Type B pancreatic cell (in vitro differentiated cells): ENCODE results near the gene TLX2. TPM values are rescaled to one million over a fixed set of nuclear protein-coding genes. Genes with fewer than 3 reads are reported as not detected.

Source experiments
- DNase-seq: peaks from one replicate; pipeline ENCODE4 v3.0.0; 2021; ENCODE audit warnings: mixed read lengths; ENCODE audit not compliant: unreplicated experiment; ENCODE audit errors: extremely low spot score
- H3K27ac Mint-ChIP-seq: 2 replicates; pipeline ENCODE4 v1.8.0; 2021; ENCODE audit warnings: mild to moderate bottlenecking, mixed read lengths
- H3K27me3 Mint-ChIP-seq: 2 replicates; pipeline ENCODE4 v1.8.0; 2021; ENCODE audit warnings: mixed read lengths
- H3K36me3 Mint-ChIP-seq: 2 replicates; pipeline ENCODE4 v1.8.0; 2021; ENCODE audit warnings: mixed read lengths
- H3K4me1 Mint-ChIP-seq: one replicate; pipeline ENCODE4 v1.8.0; 2021; ENCODE audit warnings: mixed read lengths; ENCODE audit not compliant: unreplicated experiment
- H3K4me3 Mint-ChIP-seq: 2 replicates; pipeline ENCODE4 v1.8.0; 2021; ENCODE audit warnings: mild to moderate bottlenecking, mixed read lengths
- H3K9me3 Mint-ChIP-seq: 2 replicates; pipeline ENCODE4 v1.8.0; 2021; ENCODE audit warnings: mixed read lengths
- CTCF ChIP-seq: fragments of 200-600 bp; sonication (generic); conservative IDR thresholded peaks from 2 replicates; pipeline ENCODE4 v1.5.0; 2021; ENCODE audit warnings: antibody characterized with exemption, mild to moderate bottlenecking
- total RNA-seq: library from RNA; stranded (reverse); gene quantifications from 2 replicates; pipeline ENCODE4 v1.2.1, GENCODE V29; 2021; ENCODE audit warnings: low replicate concordance

Gene TLX2
- total RNA-seq, 1 donor from 2014 or later, result 2.9 TPM

GRCh38 chr2:74486141-74486540 lies 28.1 kb upstream of the TLX2 start:
- peaks cover 10% of the 10 kb centered on the region for H3K4me1 Mint-ChIP-seq
- H3K9me3 Mint-ChIP-seq, result no peaks in the 10 kb centered on the region
- no peak for TF ChIP-seq CTCF
- no peaks in the 10 kb centered on the region for H3K27me3 Mint-ChIP-seq
- H3K36me3 Mint-ChIP-seq, result peaks cover 19% of the 10 kb centered on the region
- no peak for DNase-seq
- H3K4me3 Mint-ChIP-seq, result no peak overlapping the region
- H3K27ac Mint-ChIP-seq, result no peak overlapping the region

GRCh38 chr2:74488643-74489481 lies 25.4 kb upstream of the TLX2 start:
- Mint-ChIP-seq H3K27me3 (no peaks in the 10 kb centered on the region), H3K9me3 (no peaks in the 10 kb centered on the region), H3K27ac (peak overlapping the region; percentile 31), H3K4me1 (no peaks in the 10 kb centered on the region), H3K36me3 (peaks cover 13% of the 10 kb centered on the region), H3K4me3 (peak overlapping the region; percentile 38)
- no peak for TF ChIP-seq CTCF
- no peak for DNase-seq

- Mint-ChIP-seq H3K4me1 (no peaks in the 10 kb centered on the region), H3K4me3 (no peak overlapping the region), H3K27ac (no peak overlapping the region), H3K9me3 (no peaks in the 10 kb centered on the region), H3K27me3 (no peaks in the 10 kb centered on the region), H3K36me3 (peaks cover 13% of the 10 kb centered on the region)
- TF ChIP-seq CTCF, result no peak
- DNase-seq, result no peak
Observed at GRCh38 chr2:74489906-74490305, 24.3 kb upstream of the TLX2 start.

GRCh38 chr2:74491648-74492544 lies 22.4 kb upstream of the TLX2 start:
- no peak for DNase-seq
- no peak for TF ChIP-seq CTCF
- Mint-ChIP-seq H3K9me3 (no peaks in the 10 kb centered on the region), H3K27me3 (peaks cover 14% of the 10 kb centered on the region), H3K4me3 (no peak overlapping the region), H3K36me3 (peaks cover 18% of the 10 kb centered on the region), H3K27ac (no peak overlapping the region), H3K4me1 (no peaks in the 10 kb centered on the region)

- Mint-ChIP-seq H3K27ac (no peak overlapping the region), H3K27me3 (peaks cover 31% of the 10 kb centered on the region), H3K4me1 (peaks cover 3% of the 10 kb centered on the region), H3K9me3 (no peaks in the 10 kb centered on the region), H3K36me3 (peaks cover 18% of the 10 kb centered on the region), H3K4me3 (no peak overlapping the region)
- DNase-seq, result no peak
- TF ChIP-seq CTCF, result no peak
Observed at GRCh38 chr2:74493546-74493945, 20.7 kb upstream of the TLX2 start.
